Measurements from ENCODE around the gene FZD4.

FZD4 gene

DNA sequence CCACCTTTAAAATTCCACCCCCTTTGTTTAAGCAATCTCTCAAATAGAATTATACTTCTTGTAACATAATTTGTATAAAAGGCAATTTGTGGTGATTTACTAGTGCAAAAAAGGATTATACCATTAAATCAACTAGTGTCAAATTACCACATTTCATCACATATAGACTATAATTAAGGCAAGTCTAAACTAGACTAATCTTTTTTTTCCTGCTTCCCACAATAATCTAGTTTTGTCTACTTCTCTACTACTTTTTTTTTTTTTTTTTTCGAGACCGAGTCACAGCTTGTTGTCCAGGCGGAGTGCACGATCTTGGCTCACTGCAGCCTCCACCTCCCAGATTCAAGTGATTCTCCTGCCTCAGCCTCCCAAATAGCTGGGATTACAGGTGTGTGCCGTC lies 36.1 kb upstream of the FZD4 start:
- TF ChIP-seq ZFX (IDR thresholded peaks at IDR 0.05) = no peak
- TF ChIP-seq, protein P1, sequence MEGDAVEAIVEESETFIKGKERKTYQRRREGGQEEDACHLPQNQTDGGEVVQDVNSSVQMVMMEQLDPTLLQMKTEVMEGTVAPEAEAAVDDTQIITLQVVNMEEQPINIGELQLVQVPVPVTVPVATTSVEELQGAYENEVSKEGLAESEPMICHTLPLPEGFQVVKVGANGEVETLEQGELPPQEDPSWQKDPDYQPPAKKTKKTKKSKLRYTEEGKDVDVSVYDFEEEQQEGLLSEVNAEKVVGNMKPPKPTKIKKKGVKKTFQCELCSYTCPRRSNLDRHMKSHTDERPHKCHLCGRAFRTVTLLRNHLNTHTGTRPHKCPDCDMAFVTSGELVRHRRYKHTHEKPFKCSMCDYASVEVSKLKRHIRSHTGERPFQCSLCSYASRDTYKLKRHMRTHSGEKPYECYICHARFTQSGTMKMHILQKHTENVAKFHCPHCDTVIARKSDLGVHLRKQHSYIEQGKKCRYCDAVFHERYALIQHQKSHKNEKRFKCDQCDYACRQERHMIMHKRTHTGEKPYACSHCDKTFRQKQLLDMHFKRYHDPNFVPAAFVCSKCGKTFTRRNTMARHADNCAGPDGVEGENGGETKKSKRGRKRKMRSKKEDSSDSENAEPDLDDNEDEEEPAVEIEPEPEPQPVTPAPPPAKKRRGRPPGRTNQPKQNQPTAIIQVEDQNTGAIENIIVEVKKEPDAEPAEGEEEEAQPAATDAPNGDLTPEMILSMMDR (conservative IDR thresholded peaks at IDR 0.05) = no peak
- H3K27ac ChIP-seq = no peak overlapping the region

DNA sequence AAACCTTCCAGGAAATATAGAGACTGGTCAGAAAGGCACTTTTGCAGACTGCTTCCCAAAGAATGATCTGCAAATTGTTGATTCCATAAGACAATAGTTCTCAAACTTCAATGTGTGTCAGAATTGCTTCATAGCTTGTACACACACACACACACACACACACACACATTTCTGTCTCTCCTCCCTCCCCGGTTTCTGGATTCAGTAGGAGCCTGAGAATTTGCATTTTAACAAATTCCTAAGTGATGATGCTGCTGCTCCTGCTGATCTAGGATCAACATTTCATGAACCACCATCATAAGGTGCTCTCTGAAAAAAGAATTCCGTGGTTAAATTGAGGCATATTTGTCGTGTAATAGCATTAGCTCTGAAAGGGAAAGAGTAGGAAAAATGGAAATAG lies 35.3 kb upstream of the FZD4 start:
- no peak overlapping the region for H3K27ac ChIP-seq
- TF ChIP-seq, protein P1 (conservative IDR thresholded peaks at IDR 0.05) = no peak
- TF ChIP-seq ZFX (IDR thresholded peaks at IDR 0.05) = no peak

DNA sequence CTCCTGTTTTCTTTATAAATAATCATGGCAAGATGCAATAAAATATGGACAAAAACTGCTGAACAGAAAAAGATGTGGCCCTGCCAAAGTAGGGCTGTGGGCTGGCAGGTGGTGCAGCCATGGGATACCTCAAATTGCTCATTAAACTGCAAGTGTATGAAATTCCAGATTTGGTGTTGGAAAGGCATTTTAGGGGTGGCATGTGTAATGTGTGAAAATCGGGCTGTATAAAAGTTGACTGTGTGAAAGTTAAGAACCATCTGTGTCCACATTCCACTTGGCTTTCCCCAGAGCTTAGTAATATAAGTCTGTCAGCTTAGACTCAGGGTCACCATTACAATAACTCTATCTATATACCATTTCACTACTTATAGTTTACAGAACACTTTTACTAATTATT lies 34.8 kb upstream of the FZD4 start:
- no peak overlapping the region for H3K27ac ChIP-seq

DNA sequence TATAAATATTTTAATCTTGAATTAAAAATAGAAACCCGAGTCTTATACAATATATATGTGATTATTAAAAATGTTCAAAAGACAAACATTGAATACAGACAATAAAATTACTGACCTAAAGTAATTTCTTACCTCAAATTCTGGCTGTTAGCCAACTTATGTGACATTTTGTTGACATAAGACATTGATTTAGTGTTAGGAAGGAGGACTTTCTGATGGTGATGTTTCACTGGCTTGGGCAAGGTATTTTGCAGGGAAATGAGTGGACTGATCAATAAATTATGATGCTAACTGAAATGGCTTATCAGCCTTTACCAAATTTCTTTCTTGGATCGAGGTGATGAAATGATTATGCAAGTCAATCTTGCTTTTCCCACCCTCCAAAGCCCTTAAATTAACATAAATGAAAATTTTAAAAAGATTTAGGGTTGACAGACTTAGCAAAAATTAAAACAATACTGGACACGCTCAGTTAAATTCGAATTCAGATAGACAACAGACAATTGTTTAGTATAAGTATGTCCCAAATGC lies 33.2 kb upstream of the FZD4 start:
- no peak overlapping the region for H3K27ac ChIP-seq
- no peak for TF ChIP-seq ZFX (IDR thresholded peaks at IDR 0.05)
- TF ChIP-seq, protein P1 (conservative IDR thresholded peaks at IDR 0.05) = no peak

More for the DNA sequence above, 34.8 kb upstream of the FZD4 start:
- TF ChIP-seq ZFX (IDR thresholded peaks at IDR 0.05) = no peak
- TF ChIP-seq, protein P1 (conservative IDR thresholded peaks at IDR 0.05) = no peak

DNA sequence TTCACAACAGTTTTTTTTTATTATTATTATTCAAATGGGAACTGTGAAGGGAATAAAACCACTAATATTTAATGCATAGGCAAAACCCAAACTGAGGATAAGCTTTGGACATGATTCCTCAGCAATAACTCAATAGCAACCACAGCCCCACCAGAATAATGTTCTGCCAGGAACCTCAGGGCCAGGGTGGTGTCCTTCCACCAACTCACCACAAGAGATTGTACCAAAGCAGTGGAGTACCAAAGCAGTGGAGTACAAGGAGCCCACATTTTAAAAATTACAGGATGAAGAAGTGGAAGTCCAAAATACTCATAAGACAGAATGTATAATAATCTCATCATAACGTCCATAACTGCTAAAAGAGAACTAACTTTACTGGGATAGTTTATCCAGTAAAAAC lies 32.5 kb upstream of the FZD4 start:
- H3K27ac ChIP-seq = no peak overlapping the region
- no peak for TF ChIP-seq ZFX (IDR thresholded peaks at IDR 0.05)
- TF ChIP-seq, protein P1 (conservative IDR thresholded peaks at IDR 0.05) = no peak; the same call in 1 of the 2 replicates

DNA sequence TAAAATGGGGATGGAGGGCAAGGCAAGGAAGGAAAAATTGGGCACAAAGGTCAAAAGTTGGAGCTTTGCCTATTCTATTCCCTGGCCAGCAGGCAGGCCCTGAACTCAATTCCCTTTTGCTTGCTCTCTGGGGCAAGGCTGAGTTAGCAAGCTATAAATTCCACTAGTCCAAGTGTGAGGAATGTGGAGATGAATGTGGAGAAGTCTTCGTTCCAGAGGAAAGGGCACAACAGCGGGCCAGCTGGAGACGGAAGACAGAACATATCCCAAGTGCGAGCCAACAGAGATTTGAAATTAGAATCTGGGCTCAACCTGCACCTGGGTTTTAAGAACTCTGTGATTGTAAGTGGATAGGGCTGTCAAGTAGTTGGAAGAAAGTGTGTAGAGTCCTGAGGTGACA lies 29.5 kb upstream of the FZD4 start:
- TF ChIP-seq, protein P1 (conservative IDR thresholded peaks at IDR 0.05) = no peak
- TF ChIP-seq ZFX (IDR thresholded peaks at IDR 0.05) = no peak

DNA sequence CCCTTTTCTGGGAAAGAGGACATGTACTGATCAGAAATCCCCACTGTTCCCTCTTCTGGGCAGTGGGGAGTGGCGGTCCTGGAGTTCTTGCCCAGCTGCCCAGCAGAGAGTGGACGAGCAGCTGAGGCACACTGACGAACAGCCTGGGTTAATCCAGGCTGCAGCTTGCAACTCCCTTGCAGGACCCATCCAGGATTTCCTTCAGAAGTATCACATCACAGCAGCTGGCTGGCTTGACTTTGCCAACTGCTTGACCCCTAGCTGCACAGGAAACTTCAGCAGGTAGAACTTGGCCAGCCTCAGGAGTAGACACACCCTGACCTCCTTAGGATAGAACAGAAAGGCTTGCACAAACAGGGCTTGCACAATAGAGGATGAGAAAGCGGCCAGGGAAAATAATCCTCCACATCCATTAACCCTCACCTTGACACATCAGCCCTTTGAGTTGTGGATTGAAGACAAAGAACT lies 27.9 kb upstream of the FZD4 start:
- TF ChIP-seq, protein P1 (conservative IDR thresholded peaks at IDR 0.05) = no peak
- no peak for TF ChIP-seq ZFX (IDR thresholded peaks at IDR 0.05)
- no peak overlapping the region for H3K27ac ChIP-seq

More for the DNA sequence above, 29.5 kb upstream of the FZD4 start:
- H3K27ac ChIP-seq = no peak overlapping the region
